Activated T-cell treated with anti-CD3 and anti-CD28 coated beads, Interleukin-2, amount 50 U/mL, for 4 hours (primary cell): ENCODE results near the gene TNFRSF4. TPM values are rescaled to one million over a fixed set of nuclear protein-coding genes. Genes with fewer than 3 reads are reported as not detected.
A peak's percentile ranks its signal among the peaks of the same experiment; 100 is the strongest.

ENCODE experiments used
- ATAC-seq, 2 donors: fragments of 200-7000 bp; cut with Tn5 transposase; one replicate each; pipeline ENCODE4 v1.10.0; 2021
- DNase-seq: peaks from one replicate; pipeline ENCODE4 v3.0.0-alpha.2; 2020
- H3K27me3 Mint-ChIP-seq: one replicate; pipeline ENCODE4 v1.8.0; 2021; ENCODE audit warnings: low read depth, mixed read lengths
- H3K36me3 Mint-ChIP-seq: one replicate; pipeline ENCODE4 v1.8.0; 2022; ENCODE audit warnings: mixed read lengths; ENCODE audit not compliant: insufficient read depth
- H3K4me1 Mint-ChIP-seq: one replicate; pipeline ENCODE4 v1.8.0; 2021; ENCODE audit warnings: low read depth, mixed read lengths
- H3K4me3 Mint-ChIP-seq: one replicate; pipeline ENCODE4 v1.8.0; 2021; ENCODE audit warnings: mild to moderate bottlenecking, moderate library complexity, mixed read lengths
- H3K9me3 Mint-ChIP-seq: one replicate; pipeline ENCODE4 v1.8.0; 2021; ENCODE audit warnings: mixed read lengths
- total RNA-seq, 3 donors: library from RNA; stranded (reverse); gene quantifications; one replicate each; pipeline ENCODE4 v1.2.1, GENCODE V29; 2021

TNFRSF4 gene
- total RNA-seq, 3 donors from 2014 or later = 480 to 735 (median 495) TPM

DNA sequence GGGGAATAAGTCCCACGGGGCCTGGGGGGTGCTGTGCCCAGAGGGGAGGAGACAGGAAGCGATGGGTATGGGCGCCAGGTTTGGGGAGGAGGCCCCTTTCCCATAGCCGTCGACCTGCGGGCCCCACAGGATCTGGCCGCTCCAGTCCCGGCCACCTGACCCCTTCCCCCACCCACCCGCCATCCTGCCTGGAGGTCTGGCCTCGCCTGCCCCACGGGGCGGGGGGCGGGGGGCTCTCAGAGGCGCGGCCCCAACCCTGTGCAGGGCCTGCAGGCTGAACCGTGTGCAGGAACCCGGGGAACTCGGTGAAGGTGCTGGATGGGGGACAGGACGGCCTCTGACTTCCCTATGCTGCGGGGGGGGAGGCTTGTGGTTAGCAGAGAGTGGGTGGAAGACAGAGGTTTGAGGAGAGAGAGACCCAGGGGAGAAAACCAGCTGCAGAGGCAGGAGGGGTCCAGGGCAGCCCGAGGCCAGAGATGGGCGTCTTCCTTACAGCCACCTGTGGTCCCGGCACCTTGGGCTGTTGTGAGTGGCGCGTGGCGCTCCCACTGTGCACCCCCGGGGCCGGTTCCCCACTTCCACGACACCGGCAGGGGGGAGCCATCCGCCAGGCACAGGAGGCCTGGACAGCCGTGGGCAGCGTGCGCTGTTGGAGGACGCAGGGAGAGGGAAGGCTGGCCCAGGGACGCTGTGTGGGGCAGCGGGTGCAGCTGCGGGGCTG, 5.1 kb downstream of the TNFRSF4 start:
- DNase-seq = peak; percentile 57
- H3K36me3 Mint-ChIP-seq = no peaks in the 10 kb centered on the region
- ATAC-seq = no peak
- peaks cover 27% of the 10 kb centered on the region for H3K4me1 Mint-ChIP-seq
- no peaks in the 10 kb centered on the region for H3K9me3 Mint-ChIP-seq
- H3K4me3 Mint-ChIP-seq = peak overlapping the region; percentile 84
- H3K27me3 Mint-ChIP-seq = no peaks in the 10 kb centered on the region

DNA sequence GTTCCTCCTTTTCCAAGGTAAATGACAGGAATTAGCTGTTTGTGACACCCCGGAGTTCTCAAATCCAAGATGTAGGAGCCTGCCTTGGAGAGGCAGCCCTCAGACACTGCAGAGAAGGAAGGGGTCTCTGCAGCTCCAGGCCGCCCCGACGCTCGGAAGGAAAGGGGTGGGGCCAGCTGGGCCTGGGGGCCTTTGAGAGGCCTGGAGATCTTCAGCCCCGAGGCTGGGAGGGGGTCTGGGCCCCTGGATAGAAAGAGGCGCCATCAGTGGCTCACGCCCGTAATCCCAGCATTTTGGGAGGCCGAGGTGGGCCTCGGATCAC, 6.4 kb downstream of the TNFRSF4 start:
- Mint-ChIP-seq H3K36me3 (no peaks in the 10 kb centered on the region), H3K9me3 (no peaks in the 10 kb centered on the region), H3K4me3 (peak overlapping the region; percentile 84), H3K27me3 (no peaks in the 10 kb centered on the region), H3K4me1 (peaks cover 27% of the 10 kb centered on the region)
- no peak for DNase-seq
- no peak for ATAC-seq

DNA sequence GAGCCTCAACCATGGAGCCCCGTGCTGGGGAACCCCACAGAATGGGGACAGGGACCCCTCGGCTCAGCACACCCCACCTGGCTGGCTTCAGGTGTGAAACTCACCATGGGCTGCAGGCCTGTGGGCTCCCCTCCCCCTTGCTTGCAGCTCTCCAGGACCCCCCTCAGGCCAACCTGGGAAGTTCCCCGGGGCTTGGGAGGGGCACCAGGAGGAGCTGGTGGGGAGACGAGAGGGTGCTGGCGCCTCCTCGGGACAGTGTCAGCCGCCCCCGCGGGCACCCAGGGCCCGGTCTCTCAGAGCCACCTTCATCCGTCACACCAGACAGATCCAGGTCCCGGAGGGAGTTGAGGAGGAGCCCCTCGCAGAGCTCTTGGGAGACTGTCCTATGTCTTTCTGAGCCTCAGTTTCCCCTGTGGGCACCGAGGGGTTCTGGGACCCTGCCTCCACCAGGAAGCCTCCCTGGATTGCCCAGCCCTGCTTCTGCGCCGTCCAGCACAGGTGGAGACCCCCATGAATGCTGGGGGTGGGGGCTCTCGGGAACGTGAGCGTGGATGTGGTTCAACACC, 6.9 kb downstream of the TNFRSF4 start:
- Mint-ChIP-seq H3K27me3 (no peaks in the 10 kb centered on the region), H3K9me3 (no peaks in the 10 kb centered on the region), H3K36me3 (no peaks in the 10 kb centered on the region), H3K4me1 (peaks cover 25% of the 10 kb centered on the region), H3K4me3 (peak overlapping the region; percentile 80)
- DNase-seq = no peak
- no peak for ATAC-seq

DNA sequence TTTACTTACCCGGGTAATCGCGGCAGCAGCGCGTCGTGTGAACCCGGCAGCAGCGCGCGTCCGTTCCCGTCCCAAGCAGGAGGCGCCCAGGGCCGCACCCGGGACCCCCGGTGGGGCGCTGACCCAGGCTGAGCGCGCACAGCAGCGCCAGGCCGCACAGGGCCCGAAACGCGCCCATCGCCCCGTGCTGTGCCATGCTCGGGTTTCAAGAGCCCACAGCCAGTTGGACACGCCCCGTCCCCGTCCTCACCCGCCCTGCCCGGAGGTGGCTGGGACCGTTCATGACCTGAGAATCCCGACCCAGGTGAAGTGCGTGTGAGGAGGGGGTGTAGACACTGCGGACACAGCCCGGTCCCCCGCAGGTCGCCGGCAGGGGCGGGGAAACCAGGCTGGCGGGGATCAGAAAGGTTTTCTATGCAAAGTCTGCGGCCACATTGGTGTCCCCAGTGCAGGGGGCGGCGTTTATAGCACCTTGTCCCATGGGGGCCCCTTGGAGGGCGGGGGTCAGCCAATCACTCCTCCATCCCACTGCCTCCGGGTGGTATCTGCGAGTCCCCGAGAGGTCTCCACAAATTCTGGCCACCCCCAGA, 7.5 kb downstream of the TNFRSF4 start, which contains the start of gene TNFRSF18:
Gene TNFRSF18, minus strand, starts transcription at position 217 of the 590 bp plus-strand sequence. Its CDS starts 21 bp downstream, at position 196.
- Mint-ChIP-seq H3K27me3 (no peaks in the 10 kb centered on the region), H3K4me3 (peak within 1 kb of the TSS; percentile 80), H3K4me1 (peaks cover 24% of the 10 kb centered on the region), H3K36me3 (no peaks in the 10 kb centered on the region), H3K9me3 (no peaks in the 10 kb centered on the region)
- DNase-seq (peak; percentile 61), ATAC-seq (peak; percentile 5 to 13)

DNA sequence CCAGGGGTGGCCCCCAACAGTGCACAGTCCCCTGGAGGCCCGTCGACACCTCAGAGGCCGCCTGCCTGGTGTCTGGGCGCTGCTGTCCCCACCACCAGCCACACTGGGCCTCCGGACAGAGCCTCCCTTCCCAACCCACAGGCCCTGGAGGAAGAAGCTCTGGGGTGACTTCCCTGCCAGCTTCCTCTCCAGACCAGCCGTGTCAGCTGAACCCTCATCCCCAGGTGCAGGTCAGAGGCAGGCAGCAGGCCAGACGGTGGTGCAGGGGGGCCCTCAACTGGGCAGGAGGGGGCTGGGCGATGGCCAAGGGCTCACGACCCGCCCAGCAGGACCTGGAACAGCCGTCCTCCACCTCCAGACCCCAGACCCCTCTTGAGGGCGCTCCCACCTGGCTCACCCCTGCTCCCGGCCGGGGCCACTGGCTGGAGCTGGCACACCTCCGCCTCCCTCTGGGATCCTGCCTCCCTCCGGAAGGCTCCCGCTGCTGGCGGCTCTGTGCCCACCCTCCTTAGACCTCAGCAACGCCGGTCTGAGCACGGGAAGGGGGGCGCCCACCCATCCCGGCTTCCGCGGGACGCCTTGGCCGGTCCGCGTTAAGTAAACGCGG, 8.1 kb downstream of the TNFRSF4 start:
- no peak for DNase-seq
- Mint-ChIP-seq H3K9me3 (no peaks in the 10 kb centered on the region), H3K36me3 (no peaks in the 10 kb centered on the region), H3K4me1 (peaks cover 21% of the 10 kb centered on the region), H3K4me3 (peak overlapping the region; percentile 80), H3K27me3 (no peaks in the 10 kb centered on the region)
- ATAC-seq = no peak

DNA sequence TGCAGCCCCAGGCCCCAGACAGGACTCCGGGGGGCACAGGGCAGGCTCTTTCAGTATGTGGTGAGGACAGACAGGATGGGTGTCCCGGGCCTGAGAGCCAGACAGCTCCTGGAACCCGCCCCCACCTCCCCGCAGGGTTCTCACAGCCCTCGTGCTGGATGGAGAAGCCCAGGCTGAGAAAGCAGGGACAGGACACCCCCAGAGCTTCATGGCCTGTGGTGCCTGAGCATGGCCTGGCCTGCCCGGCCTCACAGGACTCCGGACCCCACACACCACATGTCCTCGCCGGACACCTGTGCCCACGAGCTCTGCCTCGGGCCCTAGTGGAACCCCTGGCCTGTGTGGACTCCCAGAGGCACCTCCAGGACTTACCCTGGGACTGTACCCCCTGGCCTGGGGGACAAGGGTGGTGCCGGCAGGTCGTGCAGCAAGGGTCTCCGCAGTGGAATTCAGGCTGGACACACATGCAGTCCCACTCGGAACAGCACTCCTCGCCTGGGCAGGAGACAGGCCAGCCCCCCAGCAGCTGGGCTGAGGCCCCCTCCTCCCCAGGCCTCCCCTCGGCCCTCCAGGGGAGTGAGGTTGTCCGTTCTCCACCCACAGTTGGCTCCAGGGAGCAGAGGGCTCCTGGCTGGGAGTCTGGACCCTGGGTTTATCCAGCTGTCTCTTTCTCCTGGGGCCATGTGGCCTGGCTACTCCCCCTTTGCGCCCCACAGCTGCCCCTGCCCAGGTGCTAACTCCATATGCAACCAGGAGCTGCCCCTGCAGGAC, 8.8 kb downstream of the TNFRSF4 start:
- Mint-ChIP-seq H3K9me3 (no peaks in the 10 kb centered on the region), H3K27me3 (no peaks in the 10 kb centered on the region), H3K36me3 (no peaks in the 10 kb centered on the region), H3K4me1 (peaks cover 23% of the 10 kb centered on the region), H3K4me3 (peak overlapping the region; percentile 80)
- ATAC-seq = no peak
- peak; percentile 6 for DNase-seq

DNA sequence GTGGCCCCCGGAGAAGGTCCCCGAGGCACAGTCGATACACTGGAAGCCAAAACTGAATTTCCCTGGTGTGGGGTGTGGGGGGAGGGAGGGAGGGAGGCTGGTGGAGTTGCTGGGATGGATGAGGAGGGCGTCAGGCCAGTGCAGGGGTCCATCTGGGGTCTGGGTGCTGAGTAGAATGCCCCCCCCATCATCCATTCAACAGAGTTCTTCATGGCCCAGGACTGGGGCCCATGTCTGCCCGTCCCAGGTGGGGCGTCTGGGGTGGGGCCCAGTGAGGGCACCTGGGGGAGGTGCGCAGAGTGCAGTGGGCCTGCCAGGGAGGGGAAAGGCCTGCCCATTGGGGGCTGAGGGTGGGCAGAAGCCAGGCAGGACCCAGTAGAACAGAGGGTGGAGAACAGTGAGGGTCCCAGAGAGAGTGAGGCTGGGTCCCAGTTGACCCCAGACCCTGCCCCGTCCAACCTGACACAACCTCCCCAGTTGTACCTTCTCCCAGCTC, 9.5 kb downstream of the TNFRSF4 start:
- DNase-seq = no peak
- no peaks in the 10 kb centered on the region for H3K36me3 Mint-ChIP-seq
- H3K9me3 Mint-ChIP-seq = no peaks in the 10 kb centered on the region
- H3K4me3 Mint-ChIP-seq = peak overlapping the region; percentile 80
- no peak for ATAC-seq
- H3K4me1 Mint-ChIP-seq = peaks cover 27% of the 10 kb centered on the region
- no peaks in the 10 kb centered on the region for H3K27me3 Mint-ChIP-seq

DNA sequence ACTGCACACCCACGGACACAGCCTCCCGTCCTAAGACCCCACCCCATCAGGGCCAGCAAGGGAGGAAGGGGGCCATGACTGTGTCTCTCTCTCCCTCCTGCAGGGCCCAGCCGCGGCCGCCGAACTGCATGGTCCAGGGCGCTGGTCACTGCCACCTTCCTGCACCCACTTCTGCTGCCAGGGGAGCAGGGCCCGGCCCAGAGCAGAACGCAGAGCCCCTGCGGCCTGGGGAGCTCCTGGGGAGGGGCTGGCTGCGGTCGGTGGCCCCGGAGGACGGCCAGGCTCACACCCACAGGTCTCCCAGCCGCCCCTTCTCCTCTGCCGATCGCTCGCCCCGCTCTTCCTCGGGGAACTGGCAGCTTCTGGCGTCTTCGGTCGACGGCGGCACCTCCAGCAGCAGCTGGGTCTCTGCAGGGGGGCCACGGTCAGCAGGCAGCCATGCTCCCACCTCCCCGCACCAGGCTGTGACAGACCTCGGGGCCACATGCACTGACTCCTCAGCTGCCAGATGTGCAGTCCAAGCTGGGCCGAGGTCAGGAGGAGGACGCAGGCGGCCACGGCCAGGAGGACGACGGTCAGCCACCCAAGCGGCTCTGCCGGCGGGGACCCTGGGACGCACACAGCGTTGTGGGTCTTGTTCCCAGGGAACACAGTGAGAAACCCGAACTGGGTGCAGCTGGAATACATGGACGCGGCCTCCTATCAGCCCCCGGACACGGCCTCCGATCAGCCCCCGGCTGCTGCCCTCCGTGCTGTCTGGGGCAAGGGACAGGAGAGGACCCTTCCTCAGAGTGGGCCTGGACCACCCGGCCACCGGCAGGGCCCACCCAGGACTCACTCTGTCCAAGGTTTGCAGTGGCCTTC, 10.2 kb downstream of the TNFRSF4 start:
- DNase-seq (peak; percentile 7), ATAC-seq (no peak)
- H3K4me1 Mint-ChIP-seq = peaks cover 24% of the 10 kb centered on the region
- no peaks in the 10 kb centered on the region for H3K9me3 Mint-ChIP-seq
- H3K36me3 Mint-ChIP-seq = no peaks in the 10 kb centered on the region
- peak overlapping the region; percentile 58 for H3K4me3 Mint-ChIP-seq
- H3K27me3 Mint-ChIP-seq = no peaks in the 10 kb centered on the region

DNA sequence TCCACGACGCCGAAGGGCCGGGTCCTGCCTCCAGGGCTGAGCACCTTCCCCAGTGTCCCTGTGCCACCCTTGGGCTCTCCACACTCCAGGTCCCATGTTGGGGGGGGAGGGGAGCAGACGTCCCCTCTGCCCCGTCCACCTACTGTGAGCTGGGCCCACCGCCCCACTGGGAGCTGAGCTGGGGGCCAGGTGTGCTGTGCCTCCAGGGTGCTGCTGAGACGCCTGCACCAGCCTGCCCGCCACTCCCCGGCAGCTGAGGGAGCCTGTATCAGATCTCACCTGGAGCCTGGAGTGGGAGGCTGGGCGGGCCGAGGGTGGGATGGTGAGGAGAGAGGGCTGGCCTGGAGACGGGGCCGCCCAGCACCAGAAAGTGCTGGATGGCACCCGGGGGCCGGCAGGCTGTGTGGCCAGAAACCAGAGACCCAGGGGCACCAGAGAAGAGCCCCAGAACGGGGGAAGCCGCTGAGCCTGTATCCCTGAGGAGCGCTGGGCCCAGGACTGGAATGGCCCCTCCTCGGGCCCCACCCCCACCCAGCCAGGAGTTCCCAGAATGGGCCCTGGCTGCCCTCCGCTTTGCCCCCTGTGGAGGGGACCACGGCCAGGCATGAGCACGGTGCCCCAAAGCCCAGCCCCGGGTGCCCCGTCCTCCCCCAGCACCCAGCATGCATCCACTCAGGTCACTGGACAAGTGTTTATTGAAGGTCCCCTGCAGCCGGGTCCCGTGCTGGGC, 11.0 kb downstream of the TNFRSF4 start:
- Mint-ChIP-seq H3K4me3 (no peak overlapping the region), H3K9me3 (no peaks in the 10 kb centered on the region), H3K36me3 (no peaks in the 10 kb centered on the region), H3K4me1 (peaks cover 19% of the 10 kb centered on the region), H3K27me3 (no peaks in the 10 kb centered on the region)
- DNase-seq (no peak), ATAC-seq (no peak)

DNA sequence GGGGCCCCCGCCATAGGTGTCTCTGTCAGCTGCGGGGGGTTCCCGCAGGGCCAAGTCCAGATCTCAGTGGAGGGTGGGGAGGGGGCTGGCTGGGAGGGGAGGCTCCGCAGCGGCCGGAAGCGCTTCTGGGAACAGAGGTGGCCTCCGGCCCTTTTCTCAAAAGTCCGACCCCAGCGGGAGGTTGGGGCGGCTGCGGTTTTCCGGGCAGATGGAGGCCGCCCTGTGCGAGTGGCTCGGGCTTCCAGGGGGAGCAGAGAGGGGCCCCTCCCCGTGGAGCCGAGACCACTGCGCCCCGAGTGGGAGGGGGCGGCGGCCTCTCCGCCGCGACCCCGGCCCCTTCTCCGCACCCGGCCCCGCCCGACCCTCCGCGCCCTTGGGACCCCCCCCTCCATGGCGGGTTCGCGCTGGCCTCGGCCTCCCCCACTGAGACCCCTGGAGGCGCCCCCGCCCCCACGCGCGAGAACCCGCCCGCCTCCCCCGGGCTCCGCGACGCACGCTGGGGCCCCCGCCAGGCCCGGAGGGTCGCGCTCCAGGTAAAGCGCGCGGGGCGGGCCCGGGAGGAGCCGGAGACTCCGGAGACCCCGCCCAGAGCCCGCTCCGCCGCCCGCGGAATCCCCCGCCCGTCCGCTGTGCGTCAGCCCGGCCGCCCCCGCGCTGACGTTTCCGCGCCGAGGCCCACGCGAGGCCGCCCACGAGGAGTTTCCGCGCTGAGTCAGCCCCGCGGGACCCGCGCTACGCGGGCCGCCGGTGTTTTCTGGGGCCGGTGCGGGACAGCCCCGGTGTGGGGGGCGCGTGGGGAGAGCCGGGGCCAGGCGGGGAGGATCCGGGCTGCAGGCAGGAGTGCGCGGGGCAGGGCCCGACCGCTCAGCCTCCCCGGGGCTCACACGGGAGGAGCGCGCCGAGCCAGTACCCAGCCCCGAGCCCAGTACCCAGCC, 12.8 kb downstream of the TNFRSF4 start:
- no peaks in the 10 kb centered on the region for H3K27me3 Mint-ChIP-seq
- peak overlapping the region; percentile 71 for H3K4me3 Mint-ChIP-seq
- peaks cover 8% of the 10 kb centered on the region for H3K4me1 Mint-ChIP-seq
- no peaks in the 10 kb centered on the region for H3K36me3 Mint-ChIP-seq
- DNase-seq (peak; percentile 95), ATAC-seq (peak; percentile 83 to 84)
- H3K9me3 Mint-ChIP-seq = no peaks in the 10 kb centered on the region

DNA sequence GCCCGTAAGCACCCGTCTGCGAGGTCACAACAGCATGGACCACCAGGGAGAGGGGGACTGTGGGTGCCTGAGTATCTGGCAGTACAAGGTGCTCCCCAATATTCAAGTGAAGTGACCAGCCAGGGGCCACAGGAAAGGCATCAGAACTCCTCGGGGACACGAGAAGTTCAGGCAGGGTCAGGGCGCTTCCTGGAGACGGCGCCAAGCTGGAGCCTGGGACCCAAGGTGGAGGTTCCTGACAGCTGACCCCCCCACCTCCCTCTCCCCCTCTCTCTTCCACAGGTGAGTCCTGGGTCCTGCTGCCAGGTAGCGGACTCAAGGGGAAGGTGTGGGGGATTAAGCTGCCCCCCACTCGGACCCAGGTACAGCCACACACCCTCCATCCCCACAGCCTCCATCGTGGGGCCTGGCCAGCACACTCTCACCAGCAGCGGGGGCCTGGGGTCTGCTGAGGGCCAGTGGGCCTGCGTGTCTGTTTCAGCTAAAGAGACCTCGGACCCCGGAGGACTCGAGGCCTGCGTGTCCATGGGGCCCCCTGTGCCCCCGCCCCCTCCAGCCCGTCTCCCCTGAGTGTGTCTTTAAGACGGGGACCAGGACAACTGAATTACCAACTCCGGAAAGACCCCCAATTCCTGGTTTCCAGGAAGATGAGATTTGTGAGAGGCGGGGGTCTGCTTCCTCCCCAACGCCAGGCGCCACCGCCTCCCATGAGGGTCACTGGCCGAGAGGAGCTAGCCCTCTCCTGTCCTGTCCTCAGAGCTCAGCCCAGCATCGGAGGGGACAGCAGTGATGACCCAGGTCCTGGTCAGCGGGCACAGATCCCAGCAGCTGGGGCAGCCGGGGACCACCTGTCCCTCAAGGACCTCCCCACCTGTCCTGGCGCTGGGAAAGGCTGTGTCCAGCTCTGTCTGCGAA, 13.7 kb downstream of the TNFRSF4 start:
- Mint-ChIP-seq H3K4me3 (peak overlapping the region; percentile 71), H3K27me3 (no peaks in the 10 kb centered on the region), H3K9me3 (peaks cover under 1% of the 10 kb centered on the region), H3K4me1 (peaks cover 8% of the 10 kb centered on the region), H3K36me3 (no peaks in the 10 kb centered on the region)
- DNase-seq = no peak
- no peak for ATAC-seq
